ENCODE results near the gene KIAA1217.

DNA sequence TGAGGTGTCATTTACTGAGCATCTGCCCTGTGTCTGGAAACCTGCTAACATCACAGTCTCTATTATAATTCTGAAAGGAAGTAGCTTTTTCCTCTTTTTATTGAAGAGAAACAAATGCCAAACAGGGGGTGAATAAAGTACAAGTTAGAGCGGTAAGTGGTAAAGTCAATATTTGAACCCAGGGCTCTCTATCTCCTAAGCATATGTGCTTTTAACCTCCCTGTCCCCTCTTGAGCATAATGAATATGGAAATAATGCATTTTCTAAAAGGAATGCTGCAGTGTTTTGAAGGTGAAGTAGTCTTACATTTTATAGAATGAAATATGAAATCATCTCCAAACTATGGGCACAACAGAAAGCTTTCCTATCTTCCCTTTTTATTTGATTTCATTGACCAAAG is 196.7 kb downstream of the KIAA1217 start:
- TF ChIP-seq, protein P1, sequence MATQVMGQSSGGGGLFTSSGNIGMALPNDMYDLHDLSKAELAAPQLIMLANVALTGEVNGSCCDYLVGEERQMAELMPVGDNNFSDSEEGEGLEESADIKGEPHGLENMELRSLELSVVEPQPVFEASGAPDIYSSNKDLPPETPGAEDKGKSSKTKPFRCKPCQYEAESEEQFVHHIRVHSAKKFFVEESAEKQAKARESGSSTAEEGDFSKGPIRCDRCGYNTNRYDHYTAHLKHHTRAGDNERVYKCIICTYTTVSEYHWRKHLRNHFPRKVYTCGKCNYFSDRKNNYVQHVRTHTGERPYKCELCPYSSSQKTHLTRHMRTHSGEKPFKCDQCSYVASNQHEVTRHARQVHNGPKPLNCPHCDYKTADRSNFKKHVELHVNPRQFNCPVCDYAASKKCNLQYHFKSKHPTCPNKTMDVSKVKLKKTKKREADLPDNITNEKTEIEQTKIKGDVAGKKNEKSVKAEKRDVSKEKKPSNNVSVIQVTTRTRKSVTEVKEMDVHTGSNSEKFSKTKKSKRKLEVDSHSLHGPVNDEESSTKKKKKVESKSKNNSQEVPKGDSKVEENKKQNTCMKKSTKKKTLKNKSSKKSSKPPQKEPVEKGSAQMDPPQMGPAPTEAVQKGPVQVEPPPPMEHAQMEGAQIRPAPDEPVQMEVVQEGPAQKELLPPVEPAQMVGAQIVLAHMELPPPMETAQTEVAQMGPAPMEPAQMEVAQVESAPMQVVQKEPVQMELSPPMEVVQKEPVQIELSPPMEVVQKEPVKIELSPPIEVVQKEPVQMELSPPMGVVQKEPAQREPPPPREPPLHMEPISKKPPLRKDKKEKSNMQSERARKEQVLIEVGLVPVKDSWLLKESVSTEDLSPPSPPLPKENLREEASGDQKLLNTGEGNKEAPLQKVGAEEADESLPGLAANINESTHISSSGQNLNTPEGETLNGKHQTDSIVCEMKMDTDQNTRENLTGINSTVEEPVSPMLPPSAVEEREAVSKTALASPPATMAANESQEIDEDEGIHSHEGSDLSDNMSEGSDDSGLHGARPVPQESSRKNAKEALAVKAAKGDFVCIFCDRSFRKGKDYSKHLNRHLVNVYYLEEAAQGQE (IDR thresholded peaks at IDR 0.05; ENCODE audit: low read depth): no peak
- TF ChIP-seq, protein P2, sequence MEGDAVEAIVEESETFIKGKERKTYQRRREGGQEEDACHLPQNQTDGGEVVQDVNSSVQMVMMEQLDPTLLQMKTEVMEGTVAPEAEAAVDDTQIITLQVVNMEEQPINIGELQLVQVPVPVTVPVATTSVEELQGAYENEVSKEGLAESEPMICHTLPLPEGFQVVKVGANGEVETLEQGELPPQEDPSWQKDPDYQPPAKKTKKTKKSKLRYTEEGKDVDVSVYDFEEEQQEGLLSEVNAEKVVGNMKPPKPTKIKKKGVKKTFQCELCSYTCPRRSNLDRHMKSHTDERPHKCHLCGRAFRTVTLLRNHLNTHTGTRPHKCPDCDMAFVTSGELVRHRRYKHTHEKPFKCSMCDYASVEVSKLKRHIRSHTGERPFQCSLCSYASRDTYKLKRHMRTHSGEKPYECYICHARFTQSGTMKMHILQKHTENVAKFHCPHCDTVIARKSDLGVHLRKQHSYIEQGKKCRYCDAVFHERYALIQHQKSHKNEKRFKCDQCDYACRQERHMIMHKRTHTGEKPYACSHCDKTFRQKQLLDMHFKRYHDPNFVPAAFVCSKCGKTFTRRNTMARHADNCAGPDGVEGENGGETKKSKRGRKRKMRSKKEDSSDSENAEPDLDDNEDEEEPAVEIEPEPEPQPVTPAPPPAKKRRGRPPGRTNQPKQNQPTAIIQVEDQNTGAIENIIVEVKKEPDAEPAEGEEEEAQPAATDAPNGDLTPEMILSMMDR (IDR thresholded peaks at IDR 0.05 in 2 of 3, conservative IDR thresholded peaks at IDR 0.05 in 1 of 3; ENCODE audit: borderline replicate concordance in 1 of 3, insufficient read depth in 1 of 3, low read depth in 2 of 3, low read length in 2 of 3): no peak
- TF ChIP-seq POLR2AphosphoS5 (IDR thresholded peaks at IDR 0.05; ENCODE audit: low read depth, low read length): no peak
- TF ChIP-seq POLR2A (IDR thresholded peaks at IDR 0.05; ENCODE audit: borderline replicate concordance, extremely low read depth, insufficient read depth, insufficient read length): no peak
- TF ChIP-seq, protein P3, sequence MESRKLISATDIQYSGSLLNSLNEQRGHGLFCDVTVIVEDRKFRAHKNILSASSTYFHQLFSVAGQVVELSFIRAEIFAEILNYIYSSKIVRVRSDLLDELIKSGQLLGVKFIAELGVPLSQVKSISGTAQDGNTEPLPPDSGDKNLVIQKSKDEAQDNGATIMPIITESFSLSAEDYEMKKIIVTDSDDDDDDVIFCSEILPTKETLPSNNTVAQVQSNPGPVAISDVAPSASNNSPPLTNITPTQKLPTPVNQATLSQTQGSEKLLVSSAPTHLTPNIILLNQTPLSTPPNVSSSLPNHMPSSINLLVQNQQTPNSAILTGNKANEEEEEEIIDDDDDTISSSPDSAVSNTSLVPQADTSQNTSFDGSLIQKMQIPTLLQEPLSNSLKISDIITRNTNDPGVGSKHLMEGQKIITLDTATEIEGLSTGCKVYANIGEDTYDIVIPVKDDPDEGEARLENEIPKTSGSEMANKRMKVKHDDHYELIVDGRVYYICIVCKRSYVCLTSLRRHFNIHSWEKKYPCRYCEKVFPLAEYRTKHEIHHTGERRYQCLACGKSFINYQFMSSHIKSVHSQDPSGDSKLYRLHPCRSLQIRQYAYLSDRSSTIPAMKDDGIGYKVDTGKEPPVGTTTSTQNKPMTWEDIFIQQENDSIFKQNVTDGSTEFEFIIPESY (IDR thresholded peaks at IDR 0.05; ENCODE audit: extremely low read depth, insufficient replicate concordance, low read length): no peak
- TF ChIP-seq JUND (IDR thresholded peaks at IDR 0.05): no peak
- TF ChIP-seq SRF (IDR thresholded peaks at IDR 0.05; ENCODE audit: low read depth): no peak
- no peak for TF ChIP-seq YY1 (IDR thresholded peaks at IDR 0.05; ENCODE audit: extremely low read depth, insufficient replicate concordance, low read depth, low read length)
- TF ChIP-seq, protein P4, sequence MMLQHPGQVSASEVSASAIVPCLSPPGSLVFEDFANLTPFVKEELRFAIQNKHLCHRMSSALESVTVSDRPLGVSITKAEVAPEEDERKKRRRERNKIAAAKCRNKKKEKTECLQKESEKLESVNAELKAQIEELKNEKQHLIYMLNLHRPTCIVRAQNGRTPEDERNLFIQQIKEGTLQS (IDR thresholded peaks at IDR 0.05): no peak
